Measurements from ENCODE around the gene TDRD3. TPM values are rescaled to one million over a fixed set of nuclear protein-coding genes. Genes with fewer than 3 reads are reported as not detected.
"Not testable (repeated sequence)": the region's sequence is repeated elsewhere in the genome, so short reads cannot be mapped to it uniquely, and the experiment has no call there.

The TDRD3 gene
- total RNA-seq, 1 experiment from 2014 or later = 21.4 TPM

GRCh38 chr13:60398379-60398891 is 1.4 kb downstream of the TDRD3 start:
- intact Hi-C loops (cut with micrococcal nuclease) = loop anchor here (10.0 kb wide), 1 partner anchor 234 kb away; the partner anchor contains the start of gene DIAPH3
- ChIA-PET CTCF (interaction anchor here (0.7 to 1.9 kb wide), 3 partner anchors 9 to 263 kb away, joined by 3 to 6 read pairs (median 3); no protein-coding TSS in a partner anchor), POLR2A (interaction anchor here (0.6 to 1.3 kb wide), 5 partner anchors 8 to 306 kb away, joined by 3 to 5 read pairs (median 3); no protein-coding TSS in a partner anchor)
- peak overlapping the region; percentile 88 for H3K27ac Mint-ChIP-seq (ENCODE audit: low read depth, unreplicated experiment)
- peak overlapping the region; percentile 80 for H3K4me3 Mint-ChIP-seq (ENCODE audit: unreplicated experiment)
- H3K27me3 Mint-ChIP-seq (ENCODE audit: insufficient read depth, unreplicated experiment) = no peaks in the 10 kb centered on the region
- peaks cover 18% of the 10 kb centered on the region for H3K4me1 Mint-ChIP-seq (ENCODE audit: insufficient read depth, unreplicated experiment)
- TF ChIP-seq CTCF (IDR thresholded peaks at IDR 0.05; ENCODE audit: unreplicated experiment) = no peak
- H3K9me3 Mint-ChIP-seq (ENCODE audit: unreplicated experiment) = no peaks in the 10 kb centered on the region
- no peaks in the 10 kb centered on the region for H3K36me3 Mint-ChIP-seq (ENCODE audit: insufficient read depth, unreplicated experiment)
- DNase-seq (ENCODE audit: unreplicated experiment) = no peak
- no TSS peak for BruUV-seq (replicated peaks)

- ChIA-PET POLR2A (interaction anchor here (1.1 to 1.3 kb wide), 4 partner anchors 8 to 35 kb away, joined by 3 to 5 read pairs (median 4); no protein-coding TSS in a partner anchor), CTCF (interaction anchor here (1.9 kb wide), 1 partner anchor 8 kb away, joined by 6 read pairs; no protein-coding TSS in a partner anchor)
- H3K36me3 Mint-ChIP-seq (ENCODE audit: insufficient read depth, unreplicated experiment) = no peaks in the 10 kb centered on the region
- H3K27ac Mint-ChIP-seq (ENCODE audit: low read depth, unreplicated experiment) = peak overlapping the region; percentile 88
- intact Hi-C loops (cut with micrococcal nuclease) = loop anchor here (10.0 kb wide), 1 partner anchor 234 kb away; the partner anchor contains the start of gene DIAPH3
- peak; percentile 27 for DNase-seq (ENCODE audit: unreplicated experiment)
- no peaks in the 10 kb centered on the region for H3K9me3 Mint-ChIP-seq (ENCODE audit: unreplicated experiment)
- BruUV-seq (replicated peaks) = no TSS peak
- H3K4me1 Mint-ChIP-seq (ENCODE audit: insufficient read depth, unreplicated experiment) = peaks cover 18% of the 10 kb centered on the region
- H3K4me3 Mint-ChIP-seq (ENCODE audit: unreplicated experiment) = peak overlapping the region; percentile 80
- H3K27me3 Mint-ChIP-seq (ENCODE audit: insufficient read depth, unreplicated experiment) = no peaks in the 10 kb centered on the region
- TF ChIP-seq CTCF (IDR thresholded peaks at IDR 0.05; ENCODE audit: unreplicated experiment) = no peak
Measured at GRCh38 chr13:60398907-60399589, 2.0 kb downstream of the TDRD3 start.

- H3K36me3 Mint-ChIP-seq (ENCODE audit: insufficient read depth, unreplicated experiment) = no peaks in the 10 kb centered on the region
- no peaks in the 10 kb centered on the region for H3K27me3 Mint-ChIP-seq (ENCODE audit: insufficient read depth, unreplicated experiment)
- no peaks in the 10 kb centered on the region for H3K9me3 Mint-ChIP-seq (ENCODE audit: unreplicated experiment)
- no peak for TF ChIP-seq CTCF (IDR thresholded peaks at IDR 0.05; ENCODE audit: unreplicated experiment)
- H3K4me1 Mint-ChIP-seq (ENCODE audit: insufficient read depth, unreplicated experiment) = peaks cover 18% of the 10 kb centered on the region
- ChIA-PET POLR2A (no interaction called here), CTCF (interaction anchor here (0.9 to 1.0 kb wide), 2 partner anchors 27 to 29 kb away, joined by 3 to 5 read pairs; no protein-coding TSS in a partner anchor)
- H3K4me3 Mint-ChIP-seq (ENCODE audit: unreplicated experiment) = no peak overlapping the region
- no TSS peak for BruUV-seq (replicated peaks)
- intact Hi-C loops (cut with micrococcal nuclease) = no loop called here
- no peak overlapping the region for H3K27ac Mint-ChIP-seq (ENCODE audit: low read depth, unreplicated experiment)
- DNase-seq (ENCODE audit: unreplicated experiment) = peak; percentile 6
Measured at GRCh38 chr13:60402022-60402421, 5.0 kb downstream of the TDRD3 start.

GRCh38 chr13:60407095-60407494 is 10.1 kb downstream of the TDRD3 start:
- H3K9me3 Mint-ChIP-seq (ENCODE audit: unreplicated experiment) = no peaks in the 10 kb centered on the region
- DNase-seq (ENCODE audit: unreplicated experiment) = no peak
- no peaks in the 10 kb centered on the region for H3K4me1 Mint-ChIP-seq (ENCODE audit: insufficient read depth, unreplicated experiment)
- no peak overlapping the region for H3K4me3 Mint-ChIP-seq (ENCODE audit: unreplicated experiment)
- intact Hi-C loops (cut with micrococcal nuclease) = no loop called here
- no peak overlapping the region for H3K27ac Mint-ChIP-seq (ENCODE audit: low read depth, unreplicated experiment)
- POLR2A ChIA-PET = interaction anchor here (1.2 to 2.9 kb wide), 2 partner anchors 9 to 11 kb away, joined by 5 to 15 read pairs; partner anchors contain the start of gene TDRD3
- CTCF ChIA-PET = interaction anchor here (1.2 to 1.6 kb wide), 2 partner anchors 8 to 11 kb away, joined by 5 to 6 read pairs; partner anchors contain the start of gene TDRD3
- H3K27me3 Mint-ChIP-seq (ENCODE audit: insufficient read depth, unreplicated experiment) = no peaks in the 10 kb centered on the region
- no peak for TF ChIP-seq CTCF (IDR thresholded peaks at IDR 0.05; ENCODE audit: unreplicated experiment)
- BruUV-seq (replicated peaks) = no TSS peak
- peaks cover 7% of the 10 kb centered on the region for H3K36me3 Mint-ChIP-seq (ENCODE audit: insufficient read depth, unreplicated experiment)

- H3K27me3 Mint-ChIP-seq (ENCODE audit: insufficient read depth, unreplicated experiment); H3K4me1 Mint-ChIP-seq (ENCODE audit: insufficient read depth, unreplicated experiment); DNase-seq (ENCODE audit: unreplicated experiment); BruUV-seq (replicated peaks); H3K9me3 Mint-ChIP-seq (ENCODE audit: unreplicated experiment); H3K36me3 Mint-ChIP-seq (ENCODE audit: insufficient read depth, unreplicated experiment); H3K4me3 Mint-ChIP-seq (ENCODE audit: unreplicated experiment); intact Hi-C loops (cut with micrococcal nuclease); H3K27ac Mint-ChIP-seq (ENCODE audit: low read depth, unreplicated experiment): not testable (repeated sequence)
- POLR2A ChIA-PET = interaction anchor here (0.6 to 2.9 kb wide), 2 partner anchors 11 to 20 kb away, joined by 3 to 15 read pairs; partner anchors contain the start of gene TDRD3
- CTCF ChIA-PET = interaction anchor here (1.2 kb wide), 1 partner anchor 9 kb away, joined by 6 read pairs; no protein-coding TSS in a partner anchor
Measured at GRCh38 chr13:60407852-60408251, 10.8 kb downstream of the TDRD3 start.
